ENCODE measurements around the gene RPL5. TPM values are rescaled to one million over a fixed set of nuclear protein-coding genes. Genes with fewer than 3 reads are reported as not detected.

Gene RPL5
- total RNA-seq, 1 experiment from 2014 or later, result 1,480 TPM

DNA sequence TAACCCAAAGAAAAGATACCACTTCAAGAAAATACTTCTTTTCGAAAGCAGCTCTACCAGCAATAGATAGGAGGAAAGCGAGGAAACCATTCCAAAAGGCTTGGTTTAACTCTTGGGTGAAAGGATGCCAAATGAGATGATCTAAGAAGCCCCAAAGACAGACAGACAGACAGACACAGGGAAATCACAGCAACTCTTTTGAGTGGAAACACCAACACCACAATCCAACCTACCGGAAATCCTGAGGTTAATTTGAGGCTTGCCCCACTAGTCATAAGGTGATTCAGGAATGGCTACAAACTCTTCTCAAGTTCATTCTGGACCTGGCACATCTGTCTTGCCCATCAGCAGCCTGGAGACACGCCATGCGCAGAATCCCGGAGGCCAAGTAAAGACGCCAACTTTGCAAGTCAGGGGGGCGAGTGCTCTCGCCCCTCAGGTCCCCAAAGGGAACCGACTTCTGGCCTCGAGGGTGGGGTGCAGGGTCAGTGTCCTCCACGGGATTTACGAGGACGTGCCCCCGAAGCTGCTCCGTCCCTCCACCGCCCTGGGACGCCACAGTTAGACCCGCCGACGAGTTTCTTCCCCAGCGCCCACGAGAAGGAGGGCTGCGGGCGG is 47.7 kb upstream of the RPL5 start:
- intact Hi-C loops (cut with micrococcal nuclease), result no loop called here
- H3K36me3 ChIP-seq (ENCODE audit: control insufficient read depth in 1 of 2, insufficient read depth in 2 of 2, low read length in 2 of 2), result no peaks in the 10 kb centered on the region
- H3K4me3 ChIP-seq (replicated peaks in 1 of 2; ENCODE audit: low read depth in 1 of 2, low read length in 2 of 2), result peak overlapping the region; percentile 81 to 83
- H4K20me1 ChIP-seq (ENCODE audit: insufficient read depth), result no peaks in the 10 kb centered on the region
- no peaks in the 10 kb centered on the region for H3K9me2 ChIP-seq (ENCODE audit: insufficient read depth)
- RAD21 ChIA-PET (ENCODE audit: low non-redundant PET in 1 of 2, low total read pairs in 2 of 2, uncharacterized antibody in 2 of 2, unreplicated experiment in 2 of 2), result no interaction called here
- BruUV-seq (replicated peaks), result TSS peak; percentile 54
- H3K9me3 ChIP-seq (ENCODE audit: control insufficient read depth in 1 of 2, insufficient read depth in 1 of 2, low read depth in 1 of 2, low read length in 2 of 2), result no peaks in the 10 kb centered on the region
- DNase-seq (ENCODE audit: low read depth, low spot score) (no peak), ATAC-seq (no peak)
- POLR2A ChIA-PET, result interaction anchor here (0.6 to 0.7 kb wide), 2 partner anchors 29 to 50 kb away, joined by 3 to 4 read pairs; no protein-coding TSS in a partner anchor
- peaks cover 4 to 17% of the 10 kb centered on the region in 2 experiments; a peak in 3 of 4 replicates for H3K4me1 ChIP-seq (ENCODE audit: control insufficient read depth in 1 of 2, insufficient read depth in 2 of 2, low read length in 2 of 2)
- no peaks in the 10 kb centered on the region for H3K27me3 ChIP-seq (ENCODE audit: insufficient read depth, low read length)
- H2AFZ ChIP-seq (ENCODE audit: low read depth, low read length, poor library complexity, severe bottlenecking), result no peak overlapping the region
- H3K79me2 ChIP-seq (ENCODE audit: insufficient read depth, low read length), result peaks cover 43% of the 10 kb centered on the region
- H3K27ac ChIP-seq (ENCODE audit: low read depth, low read length), result peak overlapping the region; percentile 74
- TF ChIP-seq POLR2A (IDR thresholded peaks at IDR 0.05; ENCODE audit: borderline replicate concordance, extremely low read depth, insufficient read depth, insufficient read length) (no peak), CBX3 (IDR thresholded peaks at IDR 0.05; ENCODE audit: low read depth) (no peak), YY1 (IDR thresholded peaks at IDR 0.05; ENCODE audit: extremely low read depth, insufficient replicate concordance, low read depth, low read length) (no peak), ELF1 (IDR thresholded peaks at IDR 0.05; ENCODE audit: borderline replicate concordance, low read depth) (no peak), RAD21 (IDR thresholded peaks at IDR 0.05; ENCODE audit: low read depth) (no peak), FOSL1 (IDR thresholded peaks at IDR 0.05; ENCODE audit: low read depth) (no peak), SP1 (IDR thresholded peaks at IDR 0.05; ENCODE audit: low read depth) (no peak), ZNF274 (IDR thresholded peaks at IDR 0.05; ENCODE audit: low read depth, low read length) (no peak), SIN3A (IDR thresholded peaks at IDR 0.05; ENCODE audit: low read depth) (no peak), TCF7L2 (IDR thresholded peaks at IDR 0.05; ENCODE audit: borderline replicate concordance, extremely low read depth, insufficient read depth, insufficient read length) (no peak), ZFX (IDR thresholded peaks at IDR 0.05) (no peak), JUND (IDR thresholded peaks at IDR 0.05) (no peak), POLR2AphosphoS5 (IDR thresholded peaks at IDR 0.05; ENCODE audit: low read depth, low read length) (no peak), EZH2 (IDR thresholded peaks at IDR 0.05) (no peak), SRF (IDR thresholded peaks at IDR 0.05; ENCODE audit: low read depth) (no peak), EZH2phosphoT487 (IDR thresholded peaks at IDR 0.05; ENCODE audit: borderline replicate concordance) (no peak), EGR1 (IDR thresholded peaks at IDR 0.05; ENCODE audit: low read depth) (no peak)
- TF ChIP-seq, protein P1, sequence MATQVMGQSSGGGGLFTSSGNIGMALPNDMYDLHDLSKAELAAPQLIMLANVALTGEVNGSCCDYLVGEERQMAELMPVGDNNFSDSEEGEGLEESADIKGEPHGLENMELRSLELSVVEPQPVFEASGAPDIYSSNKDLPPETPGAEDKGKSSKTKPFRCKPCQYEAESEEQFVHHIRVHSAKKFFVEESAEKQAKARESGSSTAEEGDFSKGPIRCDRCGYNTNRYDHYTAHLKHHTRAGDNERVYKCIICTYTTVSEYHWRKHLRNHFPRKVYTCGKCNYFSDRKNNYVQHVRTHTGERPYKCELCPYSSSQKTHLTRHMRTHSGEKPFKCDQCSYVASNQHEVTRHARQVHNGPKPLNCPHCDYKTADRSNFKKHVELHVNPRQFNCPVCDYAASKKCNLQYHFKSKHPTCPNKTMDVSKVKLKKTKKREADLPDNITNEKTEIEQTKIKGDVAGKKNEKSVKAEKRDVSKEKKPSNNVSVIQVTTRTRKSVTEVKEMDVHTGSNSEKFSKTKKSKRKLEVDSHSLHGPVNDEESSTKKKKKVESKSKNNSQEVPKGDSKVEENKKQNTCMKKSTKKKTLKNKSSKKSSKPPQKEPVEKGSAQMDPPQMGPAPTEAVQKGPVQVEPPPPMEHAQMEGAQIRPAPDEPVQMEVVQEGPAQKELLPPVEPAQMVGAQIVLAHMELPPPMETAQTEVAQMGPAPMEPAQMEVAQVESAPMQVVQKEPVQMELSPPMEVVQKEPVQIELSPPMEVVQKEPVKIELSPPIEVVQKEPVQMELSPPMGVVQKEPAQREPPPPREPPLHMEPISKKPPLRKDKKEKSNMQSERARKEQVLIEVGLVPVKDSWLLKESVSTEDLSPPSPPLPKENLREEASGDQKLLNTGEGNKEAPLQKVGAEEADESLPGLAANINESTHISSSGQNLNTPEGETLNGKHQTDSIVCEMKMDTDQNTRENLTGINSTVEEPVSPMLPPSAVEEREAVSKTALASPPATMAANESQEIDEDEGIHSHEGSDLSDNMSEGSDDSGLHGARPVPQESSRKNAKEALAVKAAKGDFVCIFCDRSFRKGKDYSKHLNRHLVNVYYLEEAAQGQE (IDR thresholded peaks at IDR 0.05; ENCODE audit: low read depth), result no peak
- TF ChIP-seq, protein P2, sequence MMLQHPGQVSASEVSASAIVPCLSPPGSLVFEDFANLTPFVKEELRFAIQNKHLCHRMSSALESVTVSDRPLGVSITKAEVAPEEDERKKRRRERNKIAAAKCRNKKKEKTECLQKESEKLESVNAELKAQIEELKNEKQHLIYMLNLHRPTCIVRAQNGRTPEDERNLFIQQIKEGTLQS (IDR thresholded peaks at IDR 0.05), result no peak
- H3K4me2 ChIP-seq (ENCODE audit: low read length), result peak overlapping the region; percentile 99
- CTCF ChIA-PET, result interaction anchor here (1.0 to 1.4 kb wide), 4 partner anchors 13 to 35 kb away, joined by 3 to 7 read pairs (median 3); no protein-coding TSS in a partner anchor
- peak overlapping the region; percentile 83 for H3K9ac ChIP-seq (ENCODE audit: low read length)

Measured in HCT116 (cell line).